SK-N-SH (cell line): ENCODE data around the gene RBM14.

Experiments
- CHD2 ChIP-seq: fragments of 150-350 bp; IDR thresholded peaks from 2 replicates; pipeline ENCODE4 v1.6.1; 2018; ENCODE audit warnings: low read length; ENCODE audit not compliant: partially characterized antibody
- ELF1 ChIP-seq: IDR thresholded peaks from 2 replicates; pipeline ENCODE4 v1.4.0; 2012
- EP300 ChIP-seq, 2 experiments: IDR thresholded peaks; 2 replicates each; pipeline versions ENCODE4 v1.4.0 to v1.6.1; 2012; ENCODE audit warnings: borderline replicate concordance in 1 of 2, low read depth in 1 of 2, low read length in 1 of 2
- FOXM1 ChIP-seq: IDR thresholded peaks from 2 replicates; pipeline ENCODE4 v1.4.0; 2012; ENCODE audit warnings: low read depth, mild to moderate bottlenecking
- GABPA ChIP-seq: IDR thresholded peaks from 2 replicates; pipeline ENCODE4 v1.4.0; 2012; ENCODE audit warnings: low read depth, mild to moderate bottlenecking
- NFIC ChIP-seq: IDR thresholded peaks from 2 replicates; pipeline ENCODE4 v1.4.0; 2012; ENCODE audit warnings: borderline replicate concordance
- POLR2AphosphoS5 ChIP-seq: IDR thresholded peaks from 2 replicates; pipeline ENCODE4 v1.6.1; 2012; ENCODE audit warnings: low read depth, low read length
- USF1 ChIP-seq: IDR thresholded peaks from 2 replicates; pipeline ENCODE4 v1.4.0; 2012; ENCODE audit warnings: low read depth, borderline replicate concordance
- TF ChIP-seq, protein P1 (sequence below): fragments of 200-600 bp; sonication (generic); IDR thresholded peaks from 2 replicates; pipeline ENCODE4 v1.6.1; 2017; ENCODE audit warnings: antibody characterized with exemption, mild to moderate bottlenecking, moderate library complexity

- TF ChIP-seq, protein P1, sequence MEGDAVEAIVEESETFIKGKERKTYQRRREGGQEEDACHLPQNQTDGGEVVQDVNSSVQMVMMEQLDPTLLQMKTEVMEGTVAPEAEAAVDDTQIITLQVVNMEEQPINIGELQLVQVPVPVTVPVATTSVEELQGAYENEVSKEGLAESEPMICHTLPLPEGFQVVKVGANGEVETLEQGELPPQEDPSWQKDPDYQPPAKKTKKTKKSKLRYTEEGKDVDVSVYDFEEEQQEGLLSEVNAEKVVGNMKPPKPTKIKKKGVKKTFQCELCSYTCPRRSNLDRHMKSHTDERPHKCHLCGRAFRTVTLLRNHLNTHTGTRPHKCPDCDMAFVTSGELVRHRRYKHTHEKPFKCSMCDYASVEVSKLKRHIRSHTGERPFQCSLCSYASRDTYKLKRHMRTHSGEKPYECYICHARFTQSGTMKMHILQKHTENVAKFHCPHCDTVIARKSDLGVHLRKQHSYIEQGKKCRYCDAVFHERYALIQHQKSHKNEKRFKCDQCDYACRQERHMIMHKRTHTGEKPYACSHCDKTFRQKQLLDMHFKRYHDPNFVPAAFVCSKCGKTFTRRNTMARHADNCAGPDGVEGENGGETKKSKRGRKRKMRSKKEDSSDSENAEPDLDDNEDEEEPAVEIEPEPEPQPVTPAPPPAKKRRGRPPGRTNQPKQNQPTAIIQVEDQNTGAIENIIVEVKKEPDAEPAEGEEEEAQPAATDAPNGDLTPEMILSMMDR, result no peak
- TF ChIP-seq USF1, result no peak
- TF ChIP-seq NFIC, result no peak
- no peak for TF ChIP-seq EP300 (IDR thresholded peaks at IDR 0.05; ENCODE audit: borderline replicate concordance in 1 of 2, low read depth in 1 of 2, low read length in 1 of 2)
- TF ChIP-seq FOXM1, result no peak
- no peak for TF ChIP-seq GABPA
- no peak for TF ChIP-seq ELF1
- no peak for TF ChIP-seq CHD2
- TF ChIP-seq POLR2AphosphoS5, result no peak
Measured at GRCh38 chr11:66653123-66653522, 36.7 kb downstream of the RBM14 start.
